Lower lobe of right lung (tissue), 2 donors: Measurements from ENCODE around the gene ADCY3. TPM values are rescaled to one million over a fixed set of nuclear protein-coding genes. Genes with fewer than 3 reads are reported as not detected.

Experiments
- ATAC-seq, 2 donors: fragments of 200-7000 bp; cut with Tn5 transposase; one replicate each; pipeline ENCODE4 v1.9.1; 2020 to 2022; ENCODE audit warnings: mild to moderate bottlenecking in 2 of 2, moderate library complexity in 2 of 2
- DNase-seq: peaks from one replicate; pipeline ENCODE4 v3.0.0-alpha.2; 2020
- H3K27ac ChIP-seq: fragments of 200-600 bp; one replicate; pipeline ENCODE4 v1.8.0; 2022
- H3K27me3 ChIP-seq: fragments of 200-600 bp; one replicate; pipeline ENCODE4 v1.8.0; 2022; ENCODE audit warnings: low read depth
- H3K36me3 ChIP-seq: fragments of 200-600 bp; one replicate; pipeline ENCODE4 v1.8.0; 2022; ENCODE audit warnings: mild to moderate bottlenecking
- H3K4me1 ChIP-seq: fragments of 200-600 bp; one replicate; pipeline ENCODE4 v1.8.0; 2022
- H3K4me3 ChIP-seq: fragments of 200-600 bp; one replicate; pipeline ENCODE4 v1.8.0; 2022; ENCODE audit warnings: mild to moderate bottlenecking
- H3K9me3 ChIP-seq: fragments of 200-600 bp; one replicate; pipeline ENCODE4 v1.8.0; 2022
- CTCF ChIP-seq: fragments of 200-600 bp; IDR thresholded peaks from one replicate; pipeline ENCODE4 v1.8.0; 2022; ENCODE audit warnings: antibody characterized with exemption, mild to moderate bottlenecking
- intact Hi-C: fragments of 100-400 bp; cut with DNase I; formaldehyde crosslinking; loops from one replicate; pipeline ENCODE4 v1.11.0; 2022
- total RNA-seq: library from RNA; stranded (reverse); fragmentation: NEBNext Ultra II Directional; extraction: Animal tissue kit (Norgen Biotek cat#: 25700); gene quantifications from one replicate; pipeline ENCODE4 v1.2.1, GENCODE V29; 2021
- donor health status: DM: no; HTN: yes; CAD: no; lungs with severe emphysema.

ADCY3 gene
- total RNA-seq, 1 donor from 2014 or later: 36.1 TPM

- Histone ChIP-seq H3K9me3 (no peaks in the 10 kb centered on the region), H3K4me3 (no peak overlapping the region), H3K4me1 (no peaks in the 10 kb centered on the region), H3K27ac (no peak overlapping the region), H3K27me3 (no peaks in the 10 kb centered on the region), H3K36me3 (no peaks in the 10 kb centered on the region)
- intact Hi-C loops: no loop called here
- ATAC-seq: no peak
- no peak for DNase-seq
- no peak for TF ChIP-seq CTCF
Observed at GRCh38 chr2:24866946-24867345, 53.1 kb downstream of the ADCY3 start.

GRCh38 chr2:24863641-24864040, 56.4 kb downstream of the ADCY3 start:
- ATAC-seq: no peak
- no peak overlapping the region for H3K4me3 ChIP-seq
- no peaks in the 10 kb centered on the region for H3K27me3 ChIP-seq
- H3K36me3 ChIP-seq: no peaks in the 10 kb centered on the region
- DNase-seq: no peak
- no peak for TF ChIP-seq CTCF
- no peaks in the 10 kb centered on the region for H3K9me3 ChIP-seq
- no peaks in the 10 kb centered on the region for H3K4me1 ChIP-seq
- no peak overlapping the region for H3K27ac ChIP-seq
- intact Hi-C loops: no loop called here

GRCh38 chr2:24861500-24861899, 58.5 kb downstream of the ADCY3 start:
- Histone ChIP-seq H3K27ac (no peak overlapping the region), H3K4me1 (no peaks in the 10 kb centered on the region), H3K36me3 (no peaks in the 10 kb centered on the region), H3K9me3 (no peaks in the 10 kb centered on the region), H3K27me3 (no peaks in the 10 kb centered on the region), H3K4me3 (no peak overlapping the region)
- peak in 1 of 2 donors; percentile 5 for ATAC-seq
- no peak for DNase-seq
- intact Hi-C loops: no loop called here
- no peak for TF ChIP-seq CTCF

GRCh38 chr2:24860631-24861030, 59.4 kb downstream of the ADCY3 start:
- Histone ChIP-seq H3K36me3 (no peaks in the 10 kb centered on the region), H3K27me3 (no peaks in the 10 kb centered on the region), H3K4me1 (no peaks in the 10 kb centered on the region), H3K9me3 (no peaks in the 10 kb centered on the region), H3K4me3 (no peak overlapping the region), H3K27ac (no peak overlapping the region)
- intact Hi-C loops: no loop called here
- no peak for ATAC-seq
- no peak for DNase-seq
- TF ChIP-seq CTCF: no peak

GRCh38 chr2:24859968-24860600, 60.0 kb downstream of the ADCY3 start:
- intact Hi-C loops: no loop called here
- no peaks in the 10 kb centered on the region for H3K36me3 ChIP-seq
- no peaks in the 10 kb centered on the region for H3K4me1 ChIP-seq
- H3K9me3 ChIP-seq: no peaks in the 10 kb centered on the region
- no peak overlapping the region for H3K4me3 ChIP-seq
- TF ChIP-seq CTCF: no peak
- ATAC-seq (no peak), DNase-seq (no peak)
- H3K27me3 ChIP-seq: no peaks in the 10 kb centered on the region
- H3K27ac ChIP-seq: no peak overlapping the region
